ENCODE measurements around the gene OTOP2. TPM values are rescaled to one million over a fixed set of nuclear protein-coding genes. Genes with fewer than 3 reads are reported as not detected.

The OTOP2 gene
- total RNA-seq, 1 donor from 2014 or later = not detected

- no peak overlapping the region for H3K27ac ChIP-seq (replicated peaks)
- TF ChIP-seq CTCF (IDR thresholded peaks at IDR 0.05; ENCODE audit: borderline replicate concordance) = no peak
- peaks cover 26% of the 10 kb centered on the region for H3K4me1 ChIP-seq
- H3K4me3 ChIP-seq = no peak overlapping the region
- peaks cover 100% of the 10 kb centered on the region for H3K27me3 ChIP-seq (ENCODE audit: low read depth)
- no peaks in the 10 kb centered on the region for H3K36me3 ChIP-seq
- intact Hi-C loops (cut with micrococcal nuclease) = no loop called here
- H3K9me3 ChIP-seq (replicated peaks) = no peaks in the 10 kb centered on the region
- no peak for DNase-seq
Observed at GRCh38 chr17:74920642-74921025, 3.4 kb upstream of the OTOP2 start.

GRCh38 chr17:74921026-74921681, 2.9 kb upstream of the OTOP2 start:
- intact Hi-C loops (cut with micrococcal nuclease) = no loop called here
- no peaks in the 10 kb centered on the region for H3K9me3 ChIP-seq (replicated peaks)
- peaks cover 26% of the 10 kb centered on the region for H3K4me1 ChIP-seq
- no peak for TF ChIP-seq CTCF (IDR thresholded peaks at IDR 0.05; ENCODE audit: borderline replicate concordance)
- DNase-seq = no peak
- peaks cover 100% of the 10 kb centered on the region for H3K27me3 ChIP-seq (ENCODE audit: low read depth)
- H3K4me3 ChIP-seq = no peak overlapping the region
- H3K36me3 ChIP-seq = no peaks in the 10 kb centered on the region
- H3K27ac ChIP-seq (replicated peaks) = no peak overlapping the region

GRCh38 chr17:74921769-74922168, 2.3 kb upstream of the OTOP2 start:
- no peak for DNase-seq
- intact Hi-C loops (cut with micrococcal nuclease) = no loop called here
- Histone ChIP-seq H3K27ac (replicated peaks) (no peak overlapping the region), H3K27me3 (ENCODE audit: low read depth) (peaks cover 100% of the 10 kb centered on the region), H3K36me3 (no peaks in the 10 kb centered on the region), H3K9me3 (replicated peaks) (no peaks in the 10 kb centered on the region), H3K4me1 (peaks cover 26% of the 10 kb centered on the region), H3K4me3 (no peak overlapping the region)
- no peak for TF ChIP-seq CTCF (IDR thresholded peaks at IDR 0.05; ENCODE audit: borderline replicate concordance)

GRCh38 chr17:74922172-74922571, 1.9 kb upstream of the OTOP2 start:
- Histone ChIP-seq H3K27ac (replicated peaks) (no peak overlapping the region), H3K4me3 (no peak overlapping the region), H3K27me3 (ENCODE audit: low read depth) (peaks cover 100% of the 10 kb centered on the region), H3K9me3 (replicated peaks) (no peaks in the 10 kb centered on the region), H3K36me3 (no peaks in the 10 kb centered on the region), H3K4me1 (peaks cover 26% of the 10 kb centered on the region)
- DNase-seq = no peak
- intact Hi-C loops (cut with micrococcal nuclease) = no loop called here
- no peak for TF ChIP-seq CTCF (IDR thresholded peaks at IDR 0.05; ENCODE audit: borderline replicate concordance)

GRCh38 chr17:74922694-74923537, 1.2 kb upstream of the OTOP2 start, which contains the start of gene USH1G:
Gene USH1G (minus strand): TSS chr17:74923255. CDS start chr17:74923073, 182 bp downstream.
- Histone ChIP-seq H3K27me3 (ENCODE audit: low read depth) (peaks cover 100% of the 10 kb centered on the region), H3K36me3 (no peaks in the 10 kb centered on the region), H3K4me3 (peak within 1 kb of the TSS; percentile 53), H3K27ac (replicated peaks) (no peak within 1 kb of the TSS), H3K9me3 (replicated peaks) (no peaks in the 10 kb centered on the region), H3K4me1 (peaks cover 26% of the 10 kb centered on the region)
- intact Hi-C loops (cut with micrococcal nuclease) = no loop called here
- DNase-seq = no peak
- TF ChIP-seq CTCF (IDR thresholded peaks at IDR 0.05; ENCODE audit: borderline replicate concordance) = no peak
